HUES64 (cell line): Measurements from ENCODE around the gene TMEM132E.

Experiments
- H3K27ac ChIP-seq: 2 replicates; pipeline ENCODE4 v1.7.0; 2013; ENCODE audit warnings: low read depth, low read length, inconsistent platforms
- H3K27me3 ChIP-seq: 2 replicates; pipeline ENCODE4 v1.6.1; 2013; ENCODE audit warnings: mild to moderate bottlenecking, low read length; ENCODE audit not compliant: insufficient read depth
- H3K36me3 ChIP-seq: 2 replicates; pipeline ENCODE4 v1.6.1; 2013; ENCODE audit warnings: mild to moderate bottlenecking, low read length; ENCODE audit not compliant: insufficient read depth
- H3K4me1 ChIP-seq: 2 replicates; pipeline ENCODE4 v1.6.1; 2013; ENCODE audit warnings: mild to moderate bottlenecking, low read length, moderate library complexity; ENCODE audit not compliant: insufficient read depth
- H3K4me3 ChIP-seq: 2 replicates; pipeline ENCODE4 v1.5.1; 2013; ENCODE audit warnings: mild to moderate bottlenecking, low read length, moderate library complexity
- H3K9ac ChIP-seq: 2 replicates; pipeline ENCODE4 v1.6.1; 2013; ENCODE audit warnings: mild to moderate bottlenecking, low read depth, low read length
- H3K9me3 ChIP-seq: 2 replicates; pipeline ENCODE4 v1.6.1; 2013; ENCODE audit warnings: low read depth, low read length; ENCODE audit not compliant: insufficient read depth
- WGBS: fragments of 150-250, 120-280 bp; methylation state at CpG from one replicate; pipeline ENCODE4 v1.1.7; 2013; ENCODE audit warnings: missing lambda C conversion rate; 5-methylcytosine and 5-hydroxymethylcytosine counted together

The TMEM132E gene

DNA sequence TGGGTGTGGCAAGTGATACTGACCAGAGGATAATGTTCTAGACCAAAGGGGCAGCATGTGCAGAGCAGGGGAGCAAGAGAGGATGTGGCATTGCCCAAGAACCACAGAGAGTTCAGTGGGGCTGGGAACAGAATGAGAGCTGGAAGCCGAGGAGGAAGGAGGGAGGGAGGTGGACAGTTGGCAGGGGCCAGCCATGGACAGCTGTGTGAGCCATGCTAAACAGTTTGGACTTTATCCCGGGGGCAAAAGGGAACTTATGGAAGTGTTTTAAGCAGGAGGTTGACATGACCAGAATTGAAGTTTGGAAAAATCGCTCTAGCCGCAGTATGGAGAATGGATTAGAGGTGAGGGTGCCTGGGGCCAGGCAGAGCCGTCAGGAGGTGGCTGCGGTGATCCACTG, 29.4 kb upstream of the TMEM132E start:
- Histone ChIP-seq H3K9ac (no peak overlapping the region), H3K27me3 (no peaks in the 10 kb centered on the region; the same call in 1 of the 2 replicates), H3K36me3 (no peaks in the 10 kb centered on the region), H3K9me3 (no peaks in the 10 kb centered on the region), H3K27ac (no peak overlapping the region), H3K4me3 (no peak overlapping the region), H3K4me1 (no peaks in the 10 kb centered on the region; the same call in 1 of the 2 replicates)
- 87% methylated on average over 6 of the region's 6 CpGs for WGBS

GRCh38 chr17:34553907-34554306, 25.5 kb upstream of the TMEM132E start:
- Histone ChIP-seq H3K36me3 (no peaks in the 10 kb centered on the region), H3K27me3 (peaks cover 12% of the 10 kb centered on the region; the same call in 1 of the 2 replicates), H3K9me3 (no peaks in the 10 kb centered on the region), H3K9ac (no peak overlapping the region), H3K4me3 (no peak overlapping the region), H3K27ac (no peak overlapping the region), H3K4me1 (no peaks in the 10 kb centered on the region)
- WGBS, result 87% methylated on average over 4 of the region's 4 CpGs

- H3K27ac ChIP-seq, result no peak overlapping the region
- no peak overlapping the region for H3K9ac ChIP-seq
- no peaks in the 10 kb centered on the region for H3K4me1 ChIP-seq
- no peaks in the 10 kb centered on the region for H3K36me3 ChIP-seq
- H3K9me3 ChIP-seq, result no peaks in the 10 kb centered on the region
- H3K27me3 ChIP-seq, result peaks cover 25% of the 10 kb centered on the region
- H3K4me3 ChIP-seq, result no peak overlapping the region
- 17% methylated on average over 4 of the region's 4 CpGs for whole genome bisulfite sequencing
These were observed 23.0 kb upstream of the TMEM132E start for GRCh38 chr17:34556384-34556783.

GRCh38 chr17:34556931-34557330, 22.5 kb upstream of the TMEM132E start:
- H3K4me1 ChIP-seq, result no peaks in the 10 kb centered on the region
- 93% methylated on average over 2 of the region's 2 CpGs for whole genome bisulfite sequencing
- peaks cover 30% of the 10 kb centered on the region for H3K27me3 ChIP-seq
- no peak overlapping the region for H3K9ac ChIP-seq
- no peaks in the 10 kb centered on the region for H3K36me3 ChIP-seq
- no peak overlapping the region for H3K4me3 ChIP-seq
- H3K27ac ChIP-seq, result no peak overlapping the region
- no peaks in the 10 kb centered on the region for H3K9me3 ChIP-seq

GRCh38 chr17:34561328-34561727, 18.1 kb upstream of the TMEM132E start:
- WGBS, result 95% methylated on average over 2 of the region's 2 CpGs
- no peaks in the 10 kb centered on the region for H3K4me1 ChIP-seq
- H3K27me3 ChIP-seq, result peaks cover 73% of the 10 kb centered on the region
- no peak overlapping the region for H3K9ac ChIP-seq
- no peak overlapping the region for H3K4me3 ChIP-seq
- no peak overlapping the region for H3K27ac ChIP-seq
- H3K36me3 ChIP-seq, result no peaks in the 10 kb centered on the region
- H3K9me3 ChIP-seq, result no peaks in the 10 kb centered on the region

- H3K9me3 ChIP-seq, result no peaks in the 10 kb centered on the region
- no peak overlapping the region for H3K27ac ChIP-seq
- no peaks in the 10 kb centered on the region for H3K36me3 ChIP-seq
- no peak overlapping the region for H3K9ac ChIP-seq
- no peaks in the 10 kb centered on the region; the same call in 1 of the 2 replicates for H3K4me1 ChIP-seq
- peaks cover 76% of the 10 kb centered on the region for H3K27me3 ChIP-seq
- 69% methylated on average over 2 of the region's 2 CpGs for WGBS
- H3K4me3 ChIP-seq, result no peak overlapping the region
These were observed 17.0 kb upstream of the TMEM132E start for GRCh38 chr17:34562387-34562786.

GRCh38 chr17:34565713-34566112, 13.7 kb upstream of the TMEM132E start:
- Histone ChIP-seq H3K27me3 (peaks cover 67% of the 10 kb centered on the region), H3K9ac (no peak overlapping the region)
- 94% methylated on average over 1 of the region's 1 CpG for WGBS

DNA sequence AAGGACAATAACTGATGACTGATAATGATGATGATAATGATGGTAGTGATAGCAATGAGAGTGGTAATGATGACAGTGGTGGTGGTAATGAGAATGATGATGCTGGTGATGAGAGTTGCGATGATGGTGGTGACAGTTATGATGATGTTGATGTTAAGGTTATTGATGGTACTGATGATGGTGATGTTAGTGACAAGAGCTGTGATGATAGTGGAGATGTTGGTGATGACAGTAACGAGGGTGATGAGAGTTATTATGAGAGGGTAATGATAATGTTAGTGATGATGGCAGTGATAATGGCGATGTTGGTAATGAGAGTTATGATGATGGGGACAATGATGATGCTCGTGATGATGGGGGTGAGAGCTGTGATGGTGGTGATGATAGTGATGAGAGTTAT, 13.2 kb upstream of the TMEM132E start:
- H3K36me3 ChIP-seq, result no peaks in the 10 kb centered on the region
- H3K4me3 ChIP-seq, result no peak overlapping the region
- H3K4me1 ChIP-seq, result peaks cover 4% of the 10 kb centered on the region; the same call in 1 of the 2 replicates
- WGBS, result 92% methylated on average over 4 of the region's 4 CpGs
- H3K27me3 ChIP-seq, result peaks cover 69% of the 10 kb centered on the region
- H3K27ac ChIP-seq, result no peak overlapping the region
- H3K9ac ChIP-seq, result no peak overlapping the region
- H3K9me3 ChIP-seq, result no peaks in the 10 kb centered on the region

More at GRCh38 chr17:34565713-34566112, 13.7 kb upstream of the TMEM132E start:
- Histone ChIP-seq H3K4me1 (no peaks in the 10 kb centered on the region; the same call in 1 of the 2 replicates), H3K36me3 (no peaks in the 10 kb centered on the region), H3K4me3 (no peak overlapping the region), H3K9me3 (no peaks in the 10 kb centered on the region), H3K27ac (no peak overlapping the region)

DNA sequence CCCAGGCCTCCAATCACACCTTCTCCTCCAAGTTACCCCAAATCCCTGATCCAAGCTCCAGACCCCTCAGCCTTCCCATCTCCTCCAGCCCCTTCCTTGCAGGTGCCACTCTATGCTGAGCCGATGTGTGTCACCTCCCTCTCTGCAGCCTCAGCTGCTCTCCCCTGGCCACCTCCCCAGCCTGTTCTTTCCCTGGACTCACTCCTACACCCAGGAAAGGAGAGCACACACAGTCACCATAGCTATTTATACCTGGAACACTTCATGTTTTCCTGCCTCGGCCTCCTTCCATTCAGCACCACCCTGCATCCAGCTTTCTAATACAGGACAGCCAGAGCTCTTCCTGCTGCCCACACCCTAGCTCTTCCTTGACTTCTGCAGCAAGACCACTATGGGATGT, 12.5 kb upstream of the TMEM132E start:
- Histone ChIP-seq H3K27me3 (peaks cover 70% of the 10 kb centered on the region), H3K36me3 (no peaks in the 10 kb centered on the region), H3K4me3 (no peak overlapping the region), H3K9ac (no peak overlapping the region), H3K27ac (no peak overlapping the region), H3K9me3 (no peaks in the 10 kb centered on the region), H3K4me1 (peaks cover 4% of the 10 kb centered on the region; the same call in 1 of the 2 replicates)
- 87% methylated on average over 2 of the region's 2 CpGs for WGBS

- no peak overlapping the region for H3K4me3 ChIP-seq
- H3K27me3 ChIP-seq, result peaks cover 71% of the 10 kb centered on the region
- H3K4me1 ChIP-seq, result peaks cover 4% of the 10 kb centered on the region; the same call in 1 of the 2 replicates
- H3K36me3 ChIP-seq, result no peaks in the 10 kb centered on the region
- no peak overlapping the region for H3K9ac ChIP-seq
- 59% methylated on average over 11 of the region's 11 CpGs for WGBS
- no peaks in the 10 kb centered on the region for H3K9me3 ChIP-seq
- H3K27ac ChIP-seq, result no peak overlapping the region
These were observed 11.5 kb upstream of the TMEM132E start for GRCh38 chr17:34567691-34568465.

GRCh38 chr17:34568953-34569352, 10.4 kb upstream of the TMEM132E start:
- Histone ChIP-seq H3K4me3 (no peak overlapping the region), H3K9ac (no peak overlapping the region), H3K36me3 (no peaks in the 10 kb centered on the region), H3K9me3 (no peaks in the 10 kb centered on the region), H3K4me1 (peaks cover 4% of the 10 kb centered on the region; the same call in 1 of the 2 replicates), H3K27ac (no peak overlapping the region), H3K27me3 (peaks cover 71% of the 10 kb centered on the region)
- WGBS, result 92% methylated on average over 6 of the region's 6 CpGs
